ENCODE data around the gene NAV1.

NAV1 gene

DNA sequence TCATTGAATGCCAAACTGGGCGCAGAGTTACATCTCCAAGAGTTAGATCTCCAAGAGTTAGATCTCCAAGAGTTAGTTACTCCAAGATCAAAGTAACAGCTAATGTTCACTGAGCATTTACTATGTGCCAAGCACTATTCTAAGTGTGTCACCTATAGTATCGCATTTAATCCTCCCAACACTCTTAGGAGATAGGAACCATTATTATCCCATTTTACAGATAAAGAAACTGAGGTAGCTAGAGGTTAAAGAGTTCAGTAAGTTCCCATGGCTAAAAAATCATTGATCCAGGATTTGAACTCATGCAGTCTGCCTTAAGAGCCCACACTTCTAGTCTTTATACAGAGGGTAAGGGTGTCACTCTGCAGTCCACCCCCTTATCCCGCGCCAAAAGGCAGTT is 1.5 kb upstream of the NAV1 start:
- TF ChIP-seq GLIS3 (CRISPR knock-in tag; IDR thresholded peaks at IDR 0.05) = no peak
- TF ChIP-seq ZNF8 (CRISPR knock-in tag; IDR thresholded peaks at IDR 0.05) = no peak
- no peak for TF ChIP-seq RARB (CRISPR knock-in tag; IDR thresholded peaks at IDR 0.05)
- TF ChIP-seq ZC3H10 (CRISPR knock-in tag; IDR thresholded peaks at IDR 0.05) = no peak
- no peak for TF ChIP-seq TSHZ2 (CRISPR knock-in tag; IDR thresholded peaks at IDR 0.05)
- TF ChIP-seq PPARA (CRISPR knock-in tag; IDR thresholded peaks at IDR 0.05; ENCODE audit: borderline replicate concordance) = no peak
- ATAC-seq = no peak

DNA sequence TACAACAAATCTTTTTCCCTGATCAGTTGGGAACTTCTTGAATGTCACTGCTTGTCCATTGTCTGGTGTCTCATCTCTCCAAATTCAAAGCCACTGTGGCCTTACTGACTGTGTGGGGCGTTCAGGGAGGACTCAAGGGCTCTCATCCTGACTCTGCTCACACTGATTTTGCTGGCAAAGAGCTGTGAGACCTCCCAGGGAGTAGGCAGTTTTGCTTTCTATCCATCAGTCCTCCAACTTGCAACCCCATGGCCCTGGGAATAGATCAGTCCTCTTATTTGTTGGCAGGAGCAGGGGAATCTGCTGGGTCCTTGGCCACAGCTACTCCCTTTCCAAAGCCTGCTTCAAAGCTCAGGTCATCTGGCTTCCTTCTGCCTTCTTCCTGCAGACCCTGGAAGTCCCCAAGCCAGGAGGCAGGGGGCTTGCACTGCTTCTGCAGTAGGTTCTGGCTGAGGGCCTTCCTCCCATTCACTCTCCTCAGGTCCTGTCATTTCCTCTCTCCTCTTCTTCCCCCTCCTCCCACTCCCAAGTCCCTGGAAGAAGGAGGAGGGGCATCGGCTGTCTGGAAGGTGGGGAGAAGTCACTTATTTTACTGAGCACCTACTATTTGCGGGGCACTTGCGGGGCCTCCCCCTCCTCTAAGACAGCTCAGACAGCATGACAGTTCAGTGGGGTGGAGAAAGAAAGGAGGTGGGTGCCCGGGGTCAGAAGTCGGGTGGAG is 876 bp upstream of the NAV1 start:
- peak; percentile 0; the same call in 1 of the 3 replicates for ATAC-seq
- no peak for TF ChIP-seq TOX (CRISPR knock-in tag; IDR thresholded peaks at IDR 0.05; ENCODE audit: borderline replicate concordance)
- no peak for TF ChIP-seq ZC3H10 (CRISPR knock-in tag; IDR thresholded peaks at IDR 0.05)
- no peak for TF ChIP-seq CREB5 (CRISPR knock-in tag; IDR thresholded peaks at IDR 0.05; ENCODE audit: low read depth)
- TF ChIP-seq OSR1 (CRISPR knock-in tag; IDR thresholded peaks at IDR 0.05) = no peak
- TF ChIP-seq TSHZ2 (CRISPR knock-in tag; IDR thresholded peaks at IDR 0.05) = no peak
- no peak for TF ChIP-seq ISL1 (CRISPR knock-in tag; IDR thresholded peaks at IDR 0.05)
- no peak for TF ChIP-seq POU6F1 (CRISPR knock-in tag; IDR thresholded peaks at IDR 0.05; ENCODE audit: borderline replicate concordance, low read depth)
- no peak for TF ChIP-seq ZNF8 (CRISPR knock-in tag; IDR thresholded peaks at IDR 0.05)
- TF ChIP-seq RARB (CRISPR knock-in tag; IDR thresholded peaks at IDR 0.05) = no peak

- peak; percentile 46 for ATAC-seq
- TF ChIP-seq TSHZ2 (CRISPR knock-in tag; IDR thresholded peaks at IDR 0.05) (no peak), POU6F1 (CRISPR knock-in tag; IDR thresholded peaks at IDR 0.05; ENCODE audit: borderline replicate concordance, low read depth) (no peak), ZFP3 (CRISPR knock-in tag; IDR thresholded peaks at IDR 0.05) (peak; percentile 12; the same call in 1 of the 2 replicates), ESRRG (CRISPR knock-in tag; IDR thresholded peaks at IDR 0.05) (no peak), BACH2 (CRISPR knock-in tag; IDR thresholded peaks at IDR 0.05; ENCODE audit: borderline replicate concordance) (no peak), ZNF70 (CRISPR knock-in tag; IDR thresholded peaks at IDR 0.05) (no peak)
Observed at GRCh38 chr1:201539561-201540431, 869 bp downstream of the NAV1 start.
